GM12892 (cell line): ENCODE measurements around the gene MEGF11.

Source experiments
- DNase-seq: peaks from one replicate; pipeline ENCODE4 v3.0.0; 2011; ENCODE audit not compliant: insufficient read length
- FAIRE-seq: peaks from 2 replicates; lab custom pipeline; 2011; peaks lifted over from hg19 to GRCh38; lab: Jason Lieb, UNC
- POLR2A ChIP-seq: IDR thresholded peaks from 2 replicates; pipeline ENCODE4 v1.6.1; 2011; ENCODE audit warnings: low read depth, low read length, control low read depth
- POLR2AphosphoS5 ChIP-seq: IDR thresholded peaks from 2 replicates; pipeline ENCODE4 v1.6.1; 2011; ENCODE audit warnings: low read depth, low read length, control low read depth
- TAF1 ChIP-seq: IDR thresholded peaks from 2 replicates; pipeline ENCODE4 v1.6.1; 2011; ENCODE audit warnings: low read depth, mild to moderate bottlenecking, control low read depth, low read length, borderline replicate concordance

The MEGF11 gene

DNA sequence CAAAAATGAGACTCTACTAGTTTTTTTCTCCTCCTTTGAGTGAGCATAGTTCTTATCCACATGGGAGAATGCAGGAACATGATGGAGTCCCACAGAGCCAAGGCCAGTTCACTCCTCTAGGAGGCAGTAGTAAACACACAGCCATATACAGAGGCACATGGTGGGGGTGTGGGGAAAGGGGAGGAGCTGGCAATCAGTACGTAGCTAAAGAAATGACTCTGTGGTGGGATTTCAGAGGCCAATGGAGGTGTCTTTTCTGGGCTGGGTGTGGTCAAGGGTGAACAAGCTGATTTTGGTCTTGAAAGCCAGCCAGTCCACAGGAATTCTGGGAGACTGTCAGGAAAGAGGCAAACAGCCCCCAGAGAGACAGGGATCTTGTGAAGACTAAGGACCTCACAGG, 390.9 kb downstream of the MEGF11 start:
- DNase-seq, result peak; percentile 32
- TF ChIP-seq POLR2A (no peak), POLR2AphosphoS5 (no peak), TAF1 (no peak)
- peak; percentile 74 for FAIRE-seq

DNA sequence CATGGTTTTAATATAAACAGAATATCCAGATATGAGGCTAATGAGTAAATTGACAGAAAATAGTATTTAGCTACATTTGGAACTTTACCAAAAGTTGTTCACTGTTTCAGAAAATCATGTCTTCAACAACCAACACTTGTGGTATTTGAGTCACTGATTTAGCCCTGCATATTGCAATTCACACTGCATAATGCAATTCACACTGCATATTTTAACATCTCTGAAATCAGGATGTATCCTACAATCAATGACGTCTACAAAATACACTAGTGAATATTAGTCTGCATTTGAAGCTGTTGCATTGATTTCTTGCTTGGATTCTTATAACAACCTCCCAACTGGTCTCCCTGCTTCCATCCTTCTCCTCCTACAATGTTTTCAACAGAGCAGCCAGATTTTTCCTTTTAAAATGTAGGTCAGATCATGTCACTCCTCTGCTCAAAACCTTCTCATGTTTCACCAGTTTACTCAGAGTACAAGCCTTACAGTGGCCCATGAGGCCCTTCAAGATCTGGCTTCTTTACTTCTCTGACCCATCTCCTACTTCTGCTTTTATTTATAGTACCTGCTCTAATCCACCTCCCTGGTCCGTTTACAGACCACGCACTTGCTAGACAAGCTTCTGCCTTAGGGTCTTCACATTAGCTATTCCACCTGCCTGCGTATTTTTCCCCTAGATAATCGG, 395.7 kb downstream of the MEGF11 start:
- peak; percentile 67 for FAIRE-seq
- no peak for TF ChIP-seq POLR2AphosphoS5
- no peak for TF ChIP-seq TAF1
- TF ChIP-seq POLR2A, result no peak

DNA sequence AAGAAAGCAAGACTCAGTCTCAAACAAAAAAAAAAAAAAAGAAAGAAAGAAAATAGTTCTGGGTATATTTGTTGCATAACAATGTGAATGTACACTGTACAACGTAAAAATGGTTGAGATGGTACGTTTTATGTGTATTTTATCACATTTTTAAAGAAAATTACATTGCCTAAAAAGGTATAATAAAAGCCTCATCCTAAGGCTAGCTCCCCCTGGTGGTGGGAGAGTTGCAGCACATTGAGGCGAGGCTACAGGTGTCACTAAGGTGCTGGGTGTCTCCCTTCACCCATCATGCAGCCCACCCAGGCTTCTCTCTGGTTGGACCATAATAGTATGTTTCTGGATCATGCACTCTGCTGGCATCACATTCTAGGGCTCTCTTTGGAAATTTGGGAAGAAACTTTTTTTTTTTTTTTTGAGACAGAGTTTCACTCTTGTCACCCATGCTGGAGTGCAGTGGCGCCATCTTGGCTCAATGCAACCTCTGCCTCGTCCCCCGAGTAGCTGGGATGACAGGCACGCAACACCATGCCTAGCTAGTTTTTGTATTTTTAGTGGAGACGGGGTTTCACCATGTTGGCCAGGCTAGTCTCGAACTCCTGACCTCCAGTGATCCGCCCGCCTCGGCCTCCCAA, 396.6 kb downstream of the MEGF11 start:
- FAIRE-seq (peak; percentile 27), DNase-seq (peak; percentile 34)
- no peak for TF ChIP-seq POLR2A
- no peak for TF ChIP-seq POLR2AphosphoS5
- TF ChIP-seq TAF1, result no peak

More for the DNA sequence above, 395.7 kb downstream of the MEGF11 start:
- no peak for DNase-seq

DNA sequence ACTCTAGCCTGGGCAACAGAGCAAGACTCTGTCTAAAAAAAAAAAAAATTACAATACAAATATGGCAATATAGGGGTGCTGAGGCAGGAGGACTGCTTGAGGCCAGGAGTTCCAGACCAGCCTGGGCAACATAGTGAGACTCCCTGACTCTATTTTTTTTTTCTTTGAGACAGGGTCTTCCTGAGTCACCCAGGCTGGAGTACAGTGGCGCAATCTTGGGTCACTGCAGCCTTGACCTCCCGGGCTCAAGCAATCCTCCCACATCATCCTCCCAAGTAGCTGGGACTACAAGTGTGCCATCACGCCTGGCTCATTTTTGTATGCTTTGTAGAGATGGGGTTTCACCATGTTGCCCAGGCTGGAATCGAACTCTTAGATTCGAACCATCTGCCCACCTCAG, 401.6 kb downstream of the MEGF11 start:
- TF ChIP-seq POLR2AphosphoS5 (no peak), POLR2A (no peak), TAF1 (no peak)
- DNase-seq (no peak), FAIRE-seq (no peak)

DNA sequence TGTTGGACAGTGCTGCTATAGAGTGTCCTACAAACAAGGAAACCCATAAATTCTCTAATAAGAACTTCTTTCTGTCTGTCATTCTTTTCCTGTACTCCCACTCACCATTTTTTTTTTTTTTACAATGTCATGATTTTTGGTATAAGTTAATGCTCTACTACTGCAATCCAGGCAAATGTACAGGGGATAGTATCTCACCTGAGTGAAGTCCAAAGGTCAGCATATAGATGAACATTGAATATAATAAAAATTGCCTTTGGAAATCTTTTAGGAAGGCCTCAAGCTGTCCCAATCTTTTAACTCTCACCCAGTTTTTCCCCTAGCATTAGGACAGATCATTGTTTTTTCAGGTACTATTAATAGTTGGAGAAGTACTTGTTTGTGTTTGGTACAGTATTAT, 405.6 kb downstream of the MEGF11 start:
- DNase-seq (no peak), FAIRE-seq (no peak)
- TF ChIP-seq TAF1 (no peak), POLR2A (no peak), POLR2AphosphoS5 (no peak)

DNA sequence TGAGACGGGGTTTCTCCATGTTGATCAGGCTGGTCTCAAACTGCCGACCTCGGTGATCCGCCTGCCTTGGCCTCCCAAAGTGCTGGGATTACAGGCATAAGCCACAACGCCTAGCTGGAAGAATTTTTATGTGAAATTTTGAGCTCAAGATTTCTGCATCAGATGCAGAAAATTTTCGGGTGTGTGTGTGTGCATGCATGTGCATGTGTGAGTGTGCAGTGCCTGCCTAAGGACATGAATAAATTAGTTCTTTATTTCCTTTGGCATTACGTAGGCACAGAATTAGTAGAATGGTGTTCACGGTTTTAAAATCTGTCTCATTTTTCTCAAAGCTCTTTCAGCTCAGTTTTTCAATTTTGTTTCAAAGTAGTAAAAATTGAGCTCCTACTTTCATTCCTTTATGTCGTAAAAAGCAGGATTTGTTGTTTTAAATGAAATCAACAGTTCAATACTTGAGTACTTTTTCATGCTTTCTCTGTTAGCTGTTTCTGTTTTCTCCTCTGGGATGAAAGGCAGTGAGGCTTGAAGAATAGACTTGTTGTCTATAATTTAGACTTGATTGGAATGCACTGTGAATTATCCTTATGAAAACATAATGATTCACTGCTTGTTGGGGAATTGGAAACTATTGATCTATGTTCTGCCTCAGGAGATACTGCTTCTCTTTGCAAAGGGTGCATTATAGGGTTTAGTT, 407.6 kb downstream of the MEGF11 start:
- DNase-seq (no peak), FAIRE-seq (no peak)
- TF ChIP-seq POLR2A (no peak), POLR2AphosphoS5 (no peak), TAF1 (no peak)
